Lower leg skin (tissue), 4 donors: ENCODE results near the gene ARRB2. TPM values are rescaled to one million over a fixed set of nuclear protein-coding genes. Genes with fewer than 3 reads are reported as not detected.
"Not testable (repeated sequence)": the region's sequence is repeated elsewhere in the genome, so short reads cannot be mapped to it uniquely, and the experiment has no call there.

Source experiments
- DNase-seq, 2 donors: peaks; one replicate each; pipeline ENCODE4 v3.0.0-alpha.2; 2019; ENCODE audit warnings: low spot score in 2 of 2
- H3K4me3 ChIP-seq: fragments of 200-600 bp; sonication (generic); 2 replicates; pipeline ENCODE4 v1.5.1; 2017; ENCODE audit warnings: mild to moderate bottlenecking, low read depth; ENCODE audit not compliant: poor library complexity, severe bottlenecking
- POLR2A ChIP-seq, 2 donors: fragments of 450-650 bp; IDR thresholded peaks; one replicate each; pipeline ENCODE4 v1.6.1; 2016 to 2017; ENCODE audit warnings: antibody characterized with exemption in 2 of 2, mild to moderate bottlenecking in 1 of 2, moderate library complexity in 1 of 2
- WGBS, 2 donors: methylation state at CpG; one replicate each; pipeline ENCODE4 v1.1.5; 2018; 5-methylcytosine and 5-hydroxymethylcytosine counted together
- intact Hi-C: fragments of 100-400 bp; cut with DNase I; formaldehyde crosslinking; loops from one replicate; pipeline ENCODE4 v1.15.0; 2023; ENCODE audit warnings: low total_unique reads
- total RNA-seq, 4 donors: library from RNA; depleted of rRNA; stranded (reverse); fragments of >200 nt; gene quantifications; one replicate each; pipeline ENCODE4 v1.1.0, GENCODE V29; 2016
- TF ChIP-seq, protein P1 (sequence below), 3 donors: fragments of 450-650 bp; IDR thresholded peaks; one replicate each; pipeline ENCODE4 v1.5.1; 2016; ENCODE audit warnings: antibody characterized with exemption in 3 of 3, mild to moderate bottlenecking in 3 of 3, moderate library complexity in 2 of 3

Gene ARRB2
- total RNA-seq, 4 donors from 2014 or later: 8.5 to 16.4 (median 11.8) TPM

DNA sequence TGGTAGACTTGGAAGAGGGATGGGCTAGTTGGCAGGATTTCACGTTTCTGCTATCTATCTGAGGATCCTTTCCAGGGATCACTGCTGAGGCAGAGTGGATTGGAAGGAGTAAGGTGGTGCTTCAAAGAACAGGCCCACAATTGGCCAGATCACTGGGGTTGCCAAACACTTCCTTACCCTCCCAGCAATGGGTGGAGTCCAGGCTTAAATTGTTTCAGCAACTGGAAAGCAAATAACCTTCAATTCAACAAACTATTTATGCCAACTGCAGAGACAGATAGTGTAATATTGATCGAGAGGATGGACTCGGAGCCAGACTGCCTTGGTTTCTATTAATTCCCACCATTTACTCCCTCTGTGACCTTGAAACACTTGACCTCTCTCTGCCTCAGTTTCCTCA, 2.1 kb downstream of the ARRB2 start:
- WGBS, 2 donors: 73 to 77% methylated on average over 3 of the region's 3 CpGs

DNA sequence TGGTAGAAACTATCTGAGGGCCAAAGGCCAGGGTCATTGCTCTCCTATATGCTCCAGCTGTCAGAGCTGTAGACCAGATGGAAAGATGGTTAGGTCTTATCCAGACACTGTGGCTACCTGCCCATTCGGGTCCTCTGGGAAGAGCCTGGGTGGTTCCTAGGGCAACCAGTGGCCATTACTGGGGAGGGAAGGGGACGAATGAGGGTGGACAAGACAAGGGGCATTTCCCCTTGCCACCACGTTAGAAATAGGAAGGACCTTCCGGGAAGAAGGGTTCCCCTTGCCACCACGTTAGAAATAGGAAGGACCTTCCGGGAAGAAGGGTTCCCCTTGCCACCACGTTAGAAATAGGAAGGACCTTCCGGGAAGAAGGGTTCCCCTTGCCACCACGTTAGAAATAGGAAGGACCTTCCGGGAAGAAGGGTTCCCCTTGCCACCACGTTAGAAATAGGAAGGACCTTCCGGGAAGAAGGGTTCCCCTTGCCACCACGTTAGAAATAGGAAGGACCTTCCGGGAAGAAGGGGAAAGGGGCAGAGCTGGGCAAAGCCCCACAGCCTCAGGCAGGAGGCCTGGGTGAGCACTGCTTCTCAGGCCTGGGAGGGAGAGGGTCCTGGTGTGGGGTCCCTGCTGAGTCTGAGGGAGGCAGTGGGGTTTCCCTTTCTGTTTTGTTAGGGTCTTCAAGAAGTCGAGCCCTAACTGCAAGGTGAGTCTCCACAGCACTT, 4.1 kb downstream of the ARRB2 start:
- intact Hi-C loops, DNase-seq, H3K4me3 ChIP-seq: not testable (repeated sequence)
- WGBS, 2 donors: 80 to 81% methylated on average over 12 of the region's 15 CpGs

More for the DNA sequence above, 2.1 kb downstream of the ARRB2 start:
- H3K4me3 ChIP-seq: no peak overlapping the region
- TF ChIP-seq, protein P1, sequence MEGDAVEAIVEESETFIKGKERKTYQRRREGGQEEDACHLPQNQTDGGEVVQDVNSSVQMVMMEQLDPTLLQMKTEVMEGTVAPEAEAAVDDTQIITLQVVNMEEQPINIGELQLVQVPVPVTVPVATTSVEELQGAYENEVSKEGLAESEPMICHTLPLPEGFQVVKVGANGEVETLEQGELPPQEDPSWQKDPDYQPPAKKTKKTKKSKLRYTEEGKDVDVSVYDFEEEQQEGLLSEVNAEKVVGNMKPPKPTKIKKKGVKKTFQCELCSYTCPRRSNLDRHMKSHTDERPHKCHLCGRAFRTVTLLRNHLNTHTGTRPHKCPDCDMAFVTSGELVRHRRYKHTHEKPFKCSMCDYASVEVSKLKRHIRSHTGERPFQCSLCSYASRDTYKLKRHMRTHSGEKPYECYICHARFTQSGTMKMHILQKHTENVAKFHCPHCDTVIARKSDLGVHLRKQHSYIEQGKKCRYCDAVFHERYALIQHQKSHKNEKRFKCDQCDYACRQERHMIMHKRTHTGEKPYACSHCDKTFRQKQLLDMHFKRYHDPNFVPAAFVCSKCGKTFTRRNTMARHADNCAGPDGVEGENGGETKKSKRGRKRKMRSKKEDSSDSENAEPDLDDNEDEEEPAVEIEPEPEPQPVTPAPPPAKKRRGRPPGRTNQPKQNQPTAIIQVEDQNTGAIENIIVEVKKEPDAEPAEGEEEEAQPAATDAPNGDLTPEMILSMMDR (IDR thresholded peaks at IDR 0.05): no peak
- no peak for TF ChIP-seq POLR2A (IDR thresholded peaks at IDR 0.05)
- no peak for DNase-seq
- intact Hi-C loops: no loop called here

- H3K4me3 ChIP-seq: no peak overlapping the region
- no peak for DNase-seq
- intact Hi-C loops: no loop called here
- 61 to 63% methylated on average over 10 to 11 of the region's 11 CpGs for WGBS, 2 donors
- TF ChIP-seq, protein P1 (IDR thresholded peaks at IDR 0.05): no peak
- TF ChIP-seq POLR2A (IDR thresholded peaks at IDR 0.05): no peak
Observed at GRCh38 chr17:4715063-4715744, 4.8 kb downstream of the ARRB2 start.

DNA sequence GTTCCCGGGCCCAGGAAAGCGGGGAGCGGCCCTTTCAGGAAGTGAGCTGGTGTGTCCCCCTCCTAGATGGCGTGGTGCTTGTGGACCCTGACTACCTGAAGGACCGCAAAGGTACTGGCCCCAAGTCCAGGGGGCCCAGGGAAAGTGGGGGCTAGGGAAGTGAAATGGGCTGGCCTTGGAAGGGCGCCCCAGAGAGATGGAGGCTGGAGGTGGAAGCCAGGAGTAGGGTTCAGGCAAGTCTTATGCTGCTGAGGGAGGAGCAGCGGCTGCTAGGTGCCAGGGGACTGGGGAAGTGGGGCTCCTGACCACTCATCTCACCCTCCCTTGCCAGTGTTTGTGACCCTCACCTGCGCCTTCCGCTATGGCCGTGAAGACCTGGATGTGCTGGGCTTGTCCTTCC, 5.6 kb downstream of the ARRB2 start:
- no peak overlapping the region for H3K4me3 ChIP-seq
- DNase-seq: no peak
- WGBS, 2 donors: 96 to 97% methylated on average over 10 of the region's 10 CpGs
- intact Hi-C loops: no loop called here
- no peak for TF ChIP-seq POLR2A (IDR thresholded peaks at IDR 0.05)
- TF ChIP-seq, protein P1 (IDR thresholded peaks at IDR 0.05): no peak

DNA sequence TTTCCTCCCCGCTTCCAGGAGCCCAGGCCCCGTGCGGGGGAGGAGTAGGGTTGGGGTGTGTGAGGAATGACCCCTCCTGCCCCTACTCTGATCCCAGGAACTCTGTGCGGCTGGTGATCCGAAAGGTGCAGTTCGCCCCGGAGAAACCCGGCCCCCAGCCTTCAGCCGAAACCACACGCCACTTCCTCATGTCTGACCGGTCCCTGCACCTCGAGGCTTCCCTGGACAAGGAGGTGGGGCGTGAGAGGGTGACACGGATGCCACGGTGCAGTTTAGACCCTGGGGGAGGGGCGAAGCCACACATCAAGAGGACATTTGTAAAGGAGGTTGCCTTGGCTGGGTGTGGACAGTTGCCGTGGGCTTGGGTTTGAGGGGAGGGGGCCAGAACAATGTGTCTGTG, 7.4 kb downstream of the ARRB2 start:
- TF ChIP-seq, protein P1 (IDR thresholded peaks at IDR 0.05): no peak
- no peak for TF ChIP-seq POLR2A (IDR thresholded peaks at IDR 0.05)
- intact Hi-C loops: no loop called here
- WGBS, 2 donors: 88 to 90% methylated on average over 17 of the region's 17 CpGs
- DNase-seq: no peak
- H3K4me3 ChIP-seq: no peak overlapping the region

DNA sequence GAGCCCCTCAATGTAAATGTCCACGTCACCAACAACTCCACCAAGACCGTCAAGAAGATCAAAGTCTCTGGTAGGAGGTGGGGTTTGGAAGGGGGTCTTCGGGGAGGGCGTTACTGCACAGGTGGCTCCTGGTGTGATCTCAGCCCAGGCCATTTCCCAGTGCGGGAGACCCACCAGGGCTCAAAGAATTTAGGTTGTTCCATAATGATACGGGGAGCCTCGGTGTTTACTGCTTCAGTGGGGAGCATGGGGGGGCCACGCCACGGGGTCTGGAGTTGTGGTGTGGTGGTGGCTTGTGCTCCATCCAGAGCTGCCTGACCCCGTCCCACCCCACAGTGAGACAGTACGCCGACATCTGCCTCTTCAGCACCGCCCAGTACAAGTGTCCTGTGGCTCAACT, 7.8 kb downstream of the ARRB2 start:
- intact Hi-C loops: no loop called here
- WGBS, 2 donors: 93 to 94% methylated on average over 11 to 13 of the region's 13 CpGs
- TF ChIP-seq, protein P1 (IDR thresholded peaks at IDR 0.05): no peak
- TF ChIP-seq POLR2A (IDR thresholded peaks at IDR 0.05): no peak
- no peak overlapping the region for H3K4me3 ChIP-seq
- no peak for DNase-seq
